A549 (cell line): ENCODE data around the gene VPS35L. TPM values are rescaled to one million over a fixed set of nuclear protein-coding genes. Genes with fewer than 3 reads are reported as not detected.

Source experiments
- ATAC-seq, 2 experiments: fragments of 200-7000 bp in 1 of 2; fragments of >200 bp in 1 of 2; cut with Nextera tagmentation in 1 of 2; cut with Tn5 transposase in 1 of 2; 3 replicates each; pipeline versions ENCODE4 v1.8.0 to v1.9.1; 2018 to 2020; ENCODE audit warnings: mild to moderate bottlenecking in 1 of 2, moderate library complexity in 1 of 2
- CTCF ChIA-PET: fragments of 300-600 bp; sonication (Branson Sonifier 250); formaldehyde crosslinking; extraction: SDS; loops from one replicate; lab custom pipeline; 2021; ENCODE audit warnings: antibody characterized with exemption, inconsistent platforms; lab: Yijun Ruan, JAX
- POLR2A ChIA-PET: fragments of 350-600 bp; formaldehyde crosslinking; extraction: SDS; loops from one replicate; lab custom pipeline; 2021; ENCODE audit warnings: antibody characterized with exemption, inconsistent platforms; lab: Yijun Ruan, JAX
- DNase-seq, 2 experiments: peaks; one replicate each; pipeline versions ENCODE4 v3.0.0 to v3.0.0-alpha.2; 2011 to 2016; ENCODE audit warnings: low read depth in 1 of 2, low spot score in 1 of 2
- FAIRE-seq: peaks from 2 replicates; lab custom pipeline; 2011; peaks lifted over from hg19 to GRCh38; lab: Jason Lieb, UNC
- H3K27ac ChIP-seq, 2 experiments: fragments of >200 bp; sonication (Bioruptor Twin); formaldehyde crosslinking; 3 replicates each; pipeline ENCODE4 v1.5.1; 2016 to 2017
- H3K4me1 ChIP-seq: fragments of >200 bp; sonication (Bioruptor Twin); formaldehyde crosslinking; 3 replicates; pipeline ENCODE4 v1.6.1; 2016
- H3K4me2 ChIP-seq: fragments of >200 bp; sonication (Bioruptor Twin); formaldehyde crosslinking; 3 replicates; pipeline ENCODE4 v1.6.1; 2016
- H3K4me3 ChIP-seq: fragments of >200 bp; sonication (Bioruptor Twin); formaldehyde crosslinking; 3 replicates; pipeline ENCODE4 v1.5.1; 2016
- H3K9me3 ChIP-seq: fragments of >200 bp; sonication (Bioruptor Twin); formaldehyde crosslinking; 3 replicates; pipeline ENCODE4 v1.6.1; 2016
- BHLHE40 ChIP-seq: IDR thresholded peaks from 2 replicates; pipeline ENCODE4 v1.6.1; 2012; ENCODE audit warnings: low read depth, low read length, inconsistent platforms
- CEBPB ChIP-seq, 2 experiments: fragments of >200 bp in 1 of 2; sonication (Bioruptor Twin) in 1 of 2; formaldehyde crosslinking in 1 of 2; IDR thresholded peaks; 2 replicates each; pipeline ENCODE4 v1.6.1; 2012 to 2016
- CHD2 ChIP-seq: fragments of 150-350 bp; IDR thresholded peaks from 2 replicates; pipeline ENCODE4 v1.6.1; 2014; ENCODE audit warnings: low read length; ENCODE audit not compliant: partially characterized antibody
- CHD4 ChIP-seq: fragments of 200-600 bp; sonication (generic); IDR thresholded peaks from 2 replicates; pipeline ENCODE4 v1.6.1; 2016; ENCODE audit warnings: antibody characterized with exemption, mild to moderate bottlenecking, borderline replicate concordance
- EHF ChIP-seq: fragments of 250-450 bp; sonication (Bioruptor Pico); IDR thresholded peaks from 2 replicates; pipeline ENCODE4 v1.5.0; 2020; ENCODE audit warnings: mild to moderate bottlenecking
- EHMT2 ChIP-seq: fragments of 200-600 bp; sonication (generic); IDR thresholded peaks from 2 replicates; pipeline ENCODE4 v1.6.1; 2016; ENCODE audit warnings: antibody characterized with exemption, low read depth, mild to moderate bottlenecking, moderate library complexity
- FOSB ChIP-seq: fragments of 250-450 bp; sonication (Bioruptor Pico); IDR thresholded peaks from 2 replicates; pipeline ENCODE4 v1.5.0; 2020; ENCODE audit warnings: mild to moderate bottlenecking, moderate library complexity
- FOSL2 ChIP-seq, 2 experiments: fragments of 450-650 bp in 1 of 2; fragments of >200 bp in 1 of 2; sonication (Bioruptor Twin) in 1 of 2; formaldehyde crosslinking; IDR thresholded peaks; 2 replicates each; pipeline versions ENCODE4 v1.5.0 to v1.6.1; 2016 to 2020; ENCODE audit warnings: mild to moderate bottlenecking in 1 of 2, moderate library complexity in 1 of 2
- FOXS1 ChIP-seq: fragments of 250-450 bp; sonication (Bioruptor Pico); IDR thresholded peaks from 2 replicates; pipeline ENCODE4 v1.5.0; 2020; ENCODE audit warnings: mild to moderate bottlenecking, moderate library complexity
- HDAC2 ChIP-seq: fragments of 200-600 bp; sonication (generic); IDR thresholded peaks from 2 replicates; pipeline ENCODE4 v1.6.1; 2016
- HES2 ChIP-seq: fragments of >200 bp; sonication (Bioruptor Twin); formaldehyde crosslinking; IDR thresholded peaks from 2 replicates; pipeline ENCODE4 v1.6.1; 2016
- HEYL ChIP-seq: fragments of 250-450 bp; sonication (Bioruptor Pico); IDR thresholded peaks from 2 replicates; pipeline ENCODE4 v1.8.0; 2021; ENCODE audit warnings: mild to moderate bottlenecking, moderate library complexity
- HOXB13 ChIP-seq: fragments of 250-450 bp; sonication (Bioruptor Pico); IDR thresholded peaks from 2 replicates; pipeline ENCODE4 v1.5.0; 2020; ENCODE audit warnings: low read depth, mild to moderate bottlenecking, moderate library complexity
- JUN ChIP-seq, 2 experiments: fragments of >200 bp; sonication (Bioruptor Twin); formaldehyde crosslinking; IDR thresholded peaks; 2 replicates in 1 of 2; 3 replicates in 1 of 2; pipeline ENCODE4 v1.6.1; 2016 to 2017
- MAFK ChIP-seq: fragments of 450-650 bp; IDR thresholded peaks from 2 replicates; pipeline ENCODE4 v1.6.1; 2014; ENCODE audit not compliant: partially characterized antibody
- MAZ ChIP-seq: fragments of 150-350 bp; IDR thresholded peaks from 2 replicates; pipeline ENCODE4 v1.6.1; 2014; ENCODE audit warnings: antibody characterized with exemption, low read depth, low read length, borderline replicate concordance
- NPAS2 ChIP-seq: fragments of 250-450 bp; sonication (Bioruptor Pico); IDR thresholded peaks from 2 replicates; pipeline ENCODE4 v1.8.0; 2022; ENCODE audit warnings: mild to moderate bottlenecking, moderate library complexity, borderline replicate concordance
- PBX3 ChIP-seq: IDR thresholded peaks from 2 replicates; pipeline ENCODE4 v1.6.1; 2012
- PHF8 ChIP-seq: fragments of 200-600 bp; sonication (generic); IDR thresholded peaks from 2 replicates; pipeline ENCODE4 v1.6.1; 2016; ENCODE audit warnings: low read depth, mild to moderate bottlenecking, antibody characterized with exemption, moderate library complexity, borderline replicate concordance
- RAD21 ChIP-seq, 2 experiments: fragments of >200 bp in 1 of 2; sonication (Bioruptor Twin) in 1 of 2; formaldehyde crosslinking in 1 of 2; IDR thresholded peaks in 1 of 2; conservative IDR thresholded peaks in 1 of 2; 2 replicates in 1 of 2; 3 replicates in 1 of 2; pipeline ENCODE4 v1.6.1; 2012 to 2018; ENCODE audit warnings: inconsistent platforms in 1 of 2
- RARB ChIP-seq: fragments of 250-450 bp; sonication (Bioruptor Pico); IDR thresholded peaks from 2 replicates; pipeline ENCODE4 v1.8.0; 2021; ENCODE audit warnings: mild to moderate bottlenecking, moderate library complexity
- RCOR1 ChIP-seq: fragments of 150-350 bp; IDR thresholded peaks from 2 replicates; pipeline ENCODE4 v1.6.1; 2014; ENCODE audit warnings: antibody characterized with exemption, low read length, low read depth
- SREBF2 ChIP-seq: fragments of 450-650 bp; IDR thresholded peaks from 2 replicates; pipeline ENCODE4 v1.6.1; 2014; ENCODE audit warnings: mild to moderate bottlenecking, moderate library complexity
- TP53 ChIP-seq: fragments of 250-450 bp; sonication (Bioruptor Pico); IDR thresholded peaks from 2 replicates; pipeline ENCODE4 v1.5.0; 2021; ENCODE audit warnings: mild to moderate bottlenecking, moderate library complexity
- ZC3H11A ChIP-seq: fragments of 450-650 bp; IDR thresholded peaks from 2 replicates; pipeline ENCODE4 v1.6.1; 2014; ENCODE audit warnings: antibody characterized with exemption, mild to moderate bottlenecking
- ZFP36 ChIP-seq: fragments of 450-650 bp; IDR thresholded peaks from 2 replicates; pipeline ENCODE4 v1.6.1; 2014; ENCODE audit warnings: borderline replicate concordance; ENCODE audit not compliant: partially characterized antibody
- ZNF302 ChIP-seq: fragments of 250-450 bp; sonication (Bioruptor Pico); IDR thresholded peaks from 2 replicates; pipeline ENCODE4 v1.9.0; 2021; ENCODE audit warnings: inconsistent platforms, mild to moderate bottlenecking, moderate library complexity
- WGBS: methylation state at CpG from one replicate; pipeline ENCODE4 v1.1.6; 2017; ENCODE audit errors: missing lambda C conversion rate; 5-methylcytosine and 5-hydroxymethylcytosine counted together
- polyA plus RNA-seq, 4 experiments: library from polyadenylated mRNA; depleted of rRNA in 3 of 4; stranded (reverse); fragments of >200 nt; fragmentation: RNase III in 1 of 4; extraction: RNeasy Plus Mini Kit Qiagen cat#74134 plus additional on column Dnase treatment in 1 of 4; gene quantifications; 2 replicates in 3 of 4; 3 replicates in 1 of 4; pipeline ENCODE4 v1.2.3, GENCODE V29; 2011 to 2017
- TF ChIP-seq, protein P1 (sequence below): fragments of 450-650 bp; IDR thresholded peaks from 2 replicates; pipeline ENCODE4 v1.6.1; 2014; ENCODE audit warnings: antibody characterized with exemption

The VPS35L gene
- polyA plus RNA-seq, 2 of the 4 experiments (the other 2 are of a cell fraction): 38.4 to 47.7 TPM

GRCh38 chr16:19710991-19711545 is 155.6 kb downstream of the VPS35L start:
- ChIA-PET CTCF (interaction anchor here (0.5 to 2.9 kb wide), 5 partner anchors 11 to 175 kb away, joined by 3 to 13 read pairs (median 3); partner anchors contain the start of gene GPRC5B), POLR2A (interaction anchor here (0.7 kb wide), 1 partner anchor 173 kb away, joined by 5 read pairs; no protein-coding TSS in a partner anchor)

DNA sequence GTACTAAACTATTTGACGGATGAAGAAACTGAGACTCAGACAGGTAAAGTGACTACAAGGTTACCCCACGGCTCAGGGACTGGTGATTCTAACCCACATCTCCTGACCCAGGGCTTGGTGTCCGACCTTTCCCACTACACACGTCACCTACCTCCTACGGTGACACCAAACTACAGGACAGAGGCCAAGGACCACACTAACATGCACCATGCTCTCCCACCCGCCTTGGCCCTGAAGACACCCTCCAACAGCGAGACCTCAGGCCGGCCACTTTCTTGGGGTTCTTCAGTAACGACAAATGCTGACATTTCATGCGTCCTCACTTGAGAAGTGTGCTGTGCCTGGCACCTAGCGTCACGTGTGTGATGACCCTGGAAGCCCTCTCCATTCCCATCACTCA is 156.1 kb downstream of the VPS35L start:
- CTCF ChIA-PET: interaction anchor here (1.2 kb wide), 1 partner anchor 173 kb away, joined by 4 read pairs; the partner anchor contains the start of gene GPRC5B
- 94% methylated on average over 12 of the region's 12 CpGs for WGBS

More at GRCh38 chr16:19710991-19711545, 155.6 kb downstream of the VPS35L start:
- Histone ChIP-seq H3K4me3 (no peak overlapping the region), H3K4me2 (no peak overlapping the region), H3K9me3 (no peaks in the 10 kb centered on the region), H3K4me1 (peaks cover 13% of the 10 kb centered on the region; the same call in 2 of the 3 replicates), H3K27ac (no peak overlapping the region)
- WGBS: 81% methylated on average over 12 of the region's 13 CpGs
- FAIRE-seq: no peak
- TF ChIP-seq CEBPB (IDR thresholded peaks at IDR 0.05) (no peak), HEYL (CRISPR knock-in tag) (no peak), JUN (IDR thresholded peaks at IDR 0.05) (no peak), EHF (CRISPR knock-in tag) (no peak), PHF8 (no peak), HES2 (no peak), MAZ (no peak), PBX3 (no peak), EHMT2 (no peak), FOSB (no peak), FOSL2 (IDR thresholded peaks at IDR 0.05) (no peak), FOSL2 (CRISPR knock-in tag; IDR thresholded peaks at IDR 0.05) (no peak), HOXB13 (CRISPR knock-in tag) (no peak), ZC3H11A (no peak), RCOR1 (no peak), SREBF2 (no peak), RARB (CRISPR knock-in tag) (no peak), CHD2 (no peak)
- TF ChIP-seq, protein P1, sequence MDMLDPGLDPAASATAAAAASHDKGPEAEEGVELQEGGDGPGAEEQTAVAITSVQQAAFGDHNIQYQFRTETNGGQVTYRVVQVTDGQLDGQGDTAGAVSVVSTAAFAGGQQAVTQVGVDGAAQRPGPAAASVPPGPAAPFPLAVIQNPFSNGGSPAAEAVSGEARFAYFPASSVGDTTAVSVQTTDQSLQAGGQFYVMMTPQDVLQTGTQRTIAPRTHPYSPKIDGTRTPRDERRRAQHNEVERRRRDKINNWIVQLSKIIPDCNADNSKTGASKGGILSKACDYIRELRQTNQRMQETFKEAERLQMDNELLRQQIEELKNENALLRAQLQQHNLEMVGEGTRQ: no peak
- ATAC-seq: no peak
- no peak for DNase-seq

More for the DNA sequence above, 156.1 kb downstream of the VPS35L start:
- DNase-seq: no peak
- Histone ChIP-seq H3K9me3 (no peaks in the 10 kb centered on the region), H3K4me1 (peaks cover 19% of the 10 kb centered on the region; the same call in 2 of the 3 replicates), H3K4me3 (no peak overlapping the region), H3K27ac (no peak overlapping the region), H3K4me2 (no peak overlapping the region)
- FAIRE-seq: no peak
- POLR2A ChIA-PET: interaction anchor here (0.8 kb wide), 1 partner anchor 13 kb away, joined by 3 read pairs; no protein-coding TSS in a partner anchor
- no peak for ATAC-seq
- TF ChIP-seq CHD2 (no peak), MAFK (no peak), PHF8 (no peak), HDAC2 (no peak), NPAS2 (CRISPR knock-in tag) (no peak), RARB (CRISPR knock-in tag) (no peak), TP53 (CRISPR knock-in tag) (no peak), FOXS1 (CRISPR knock-in tag) (no peak), ZFP36 (no peak), EHMT2 (no peak), ZNF302 (CRISPR knock-in tag) (no peak), JUN (IDR thresholded peaks at IDR 0.05) (no peak), RAD21 (conservative IDR thresholded peaks at IDR 0.05 in 1 of 2, IDR thresholded peaks at IDR 0.05 in 1 of 2) (no peak), SREBF2 (no peak), CHD4 (no peak), MAZ (no peak), BHLHE40 (no peak)
- TF ChIP-seq, protein P1: no peak
- TF ChIP-seq, all 56 proteins: peak for 0
